RPMI7951 (cell line): ENCODE results near the gene ANKMY2. TPM values are rescaled to one million over a fixed set of nuclear protein-coding genes. Genes with fewer than 3 reads are reported as not detected.
"Not testable (repeated sequence)": the region's sequence is repeated elsewhere in the genome, so short reads cannot be mapped to it uniquely, and the experiment has no call there.

Source experiments
- DNase-seq: peaks from one replicate; pipeline ENCODE4 v3.0.0-alpha.2; 2012; ENCODE audit warnings: low read depth
- total RNA-seq: library from RNA; depleted of rRNA; stranded (reverse); fragments of >200 nt; shearing (Covaris generic); gene quantifications from 2 replicates; pipeline ENCODE4 v1.2.3, GENCODE V29; 2014

The ANKMY2 gene
- total RNA-seq, 1 experiment from 2014 or later, result 43.1 TPM

GRCh38 chr7:16659854-16660497 is 14.4 kb upstream of the ANKMY2 start:
- not testable (repeated sequence) for DNase-seq

GRCh38 chr7:16657656-16658279 is 12.2 kb upstream of the ANKMY2 start:
- peak; percentile 97 for DNase-seq

- no peak for DNase-seq
These were observed 10.6 kb upstream of the ANKMY2 start for GRCh38 chr7:16656141-16656540.

GRCh38 chr7:16655394-16655793 is 9.8 kb upstream of the ANKMY2 start:
- no peak for DNase-seq

- no peak for DNase-seq
These were observed 7.3 kb upstream of the ANKMY2 start for GRCh38 chr7:16652888-16653287.

- no peak for DNase-seq
These were observed 6.7 kb upstream of the ANKMY2 start for GRCh38 chr7:16652240-16652583.

- DNase-seq, result peak; percentile 30
These were observed 6.1 kb upstream of the ANKMY2 start for GRCh38 chr7:16651396-16652239.

GRCh38 chr7:16650266-16650665 is 4.7 kb upstream of the ANKMY2 start:
- DNase-seq, result no peak

GRCh38 chr7:16649196-16649595 is 3.6 kb upstream of the ANKMY2 start:
- DNase-seq, result peak; percentile 67

GRCh38 chr7:16648551-16648950 is 3.0 kb upstream of the ANKMY2 start:
- DNase-seq, result peak; percentile 37

GRCh38 chr7:16647435-16647960 is 1.9 kb upstream of the ANKMY2 start:
- DNase-seq, result peak; percentile 25

GRCh38 chr7:16646472-16647072 is 1.0 kb upstream of the ANKMY2 start:
- peak; percentile 43 for DNase-seq

- peak; percentile 75 for DNase-seq
These were observed 640 bp downstream of the ANKMY2 start for GRCh38 chr7:16644636-16645592.

- no peak for DNase-seq
These were observed 1.4 kb downstream of the ANKMY2 start for GRCh38 chr7:16644157-16644556.

GRCh38 chr7:16638282-16639280 is 7.0 kb downstream of the ANKMY2 start:
- DNase-seq, result no peak

GRCh38 chr7:16637379-16637778 is 8.2 kb downstream of the ANKMY2 start:
- DNase-seq, result no peak

- DNase-seq, result peak; percentile 20
These were observed 8.9 kb downstream of the ANKMY2 start for GRCh38 chr7:16636555-16637101.

GRCh38 chr7:16634271-16634738 is 11.2 kb downstream of the ANKMY2 start:
- DNase-seq, result no peak

GRCh38 chr7:16630654-16631053 is 14.9 kb downstream of the ANKMY2 start:
- DNase-seq, result no peak
